ENCODE data around the gene SCD5. TPM values are rescaled to one million over a fixed set of nuclear protein-coding genes. Genes with fewer than 3 reads are reported as not detected.

SCD5 gene
- total RNA-seq, 1 donor from 2014 or later, result 27.2 TPM

DNA sequence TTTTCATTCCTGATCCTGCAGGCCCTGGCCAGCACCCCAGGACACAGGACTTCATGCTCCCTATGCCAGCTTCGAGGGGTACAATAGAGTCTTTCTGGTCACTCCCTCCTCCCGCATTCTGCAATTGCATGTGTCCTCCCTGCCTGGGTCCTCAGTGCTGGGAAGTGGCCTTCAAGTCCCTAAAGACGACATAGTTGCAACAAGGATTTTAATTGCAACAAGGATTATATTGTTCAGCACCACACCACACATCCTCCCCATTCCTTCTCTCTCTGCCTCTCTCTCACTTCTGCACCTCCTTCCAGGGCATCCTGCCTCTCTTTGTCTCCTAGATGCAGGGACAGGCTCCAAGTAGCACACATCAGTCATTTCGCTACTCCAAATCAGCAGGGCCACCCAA is 25.5 kb downstream of the SCD5 start:
- no peak for DNase-seq (ENCODE audit: low spot score)

DNA sequence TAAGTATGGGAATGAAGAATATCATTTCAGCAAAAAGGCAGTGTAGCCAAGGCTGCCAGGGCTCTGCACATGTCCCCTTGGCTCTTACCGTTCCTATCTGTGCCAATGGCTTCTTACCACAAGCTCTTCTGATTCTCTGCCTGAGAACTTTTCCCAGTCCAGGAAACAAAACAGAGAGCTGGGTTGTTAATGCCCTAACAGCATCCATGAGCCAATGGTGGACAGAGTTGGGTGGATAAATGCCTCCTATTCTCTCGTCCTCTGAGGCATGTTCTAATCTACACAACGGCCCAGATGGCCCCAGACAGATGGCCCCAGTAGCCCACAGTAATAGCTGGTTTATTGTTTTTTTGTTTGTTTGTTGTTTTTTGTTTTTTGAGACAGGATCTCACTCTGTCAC is 28.0 kb downstream of the SCD5 start:
- no peak for DNase-seq (ENCODE audit: low spot score)

DNA sequence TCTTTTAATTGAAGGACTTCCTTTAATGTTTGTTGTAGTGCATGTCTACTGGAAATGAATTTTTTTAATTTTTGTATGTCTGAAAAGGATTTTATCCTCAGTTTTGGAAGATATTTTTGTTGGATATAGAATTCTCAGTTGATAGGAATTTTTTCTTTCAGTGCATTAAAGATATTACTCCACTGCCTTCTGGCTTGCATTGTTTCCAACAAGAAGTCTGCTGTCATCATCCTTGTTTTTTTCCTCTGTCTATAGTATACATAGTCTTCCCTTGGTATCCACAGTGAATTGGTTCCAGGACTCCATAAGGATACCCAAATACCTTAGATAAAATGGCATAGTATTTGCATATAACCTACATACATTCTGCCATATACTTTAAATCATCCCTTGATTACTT is 33.5 kb downstream of the SCD5 start:
- no peak for DNase-seq (ENCODE audit: low spot score)

DNA sequence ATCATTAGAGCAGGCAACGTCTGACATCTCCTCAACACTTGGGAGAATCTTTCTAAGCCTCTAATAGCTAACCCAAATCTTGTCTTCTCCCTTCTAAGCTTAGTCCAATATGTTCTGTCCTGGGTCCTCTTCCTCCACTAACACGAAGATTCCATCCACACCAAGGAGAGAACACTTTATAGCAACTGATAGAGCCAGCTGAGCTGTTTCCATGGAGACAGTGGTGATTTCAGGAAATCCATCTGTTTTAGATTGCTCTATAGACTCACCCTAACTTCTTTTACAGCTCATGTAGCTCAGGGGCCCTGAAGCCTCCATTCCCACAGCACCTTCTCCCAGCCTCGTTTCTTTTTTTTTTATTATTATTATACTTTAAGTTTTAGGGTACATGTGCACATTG is 37.4 kb downstream of the SCD5 start:
- peak; percentile 51 for DNase-seq (ENCODE audit: low spot score)

DNA sequence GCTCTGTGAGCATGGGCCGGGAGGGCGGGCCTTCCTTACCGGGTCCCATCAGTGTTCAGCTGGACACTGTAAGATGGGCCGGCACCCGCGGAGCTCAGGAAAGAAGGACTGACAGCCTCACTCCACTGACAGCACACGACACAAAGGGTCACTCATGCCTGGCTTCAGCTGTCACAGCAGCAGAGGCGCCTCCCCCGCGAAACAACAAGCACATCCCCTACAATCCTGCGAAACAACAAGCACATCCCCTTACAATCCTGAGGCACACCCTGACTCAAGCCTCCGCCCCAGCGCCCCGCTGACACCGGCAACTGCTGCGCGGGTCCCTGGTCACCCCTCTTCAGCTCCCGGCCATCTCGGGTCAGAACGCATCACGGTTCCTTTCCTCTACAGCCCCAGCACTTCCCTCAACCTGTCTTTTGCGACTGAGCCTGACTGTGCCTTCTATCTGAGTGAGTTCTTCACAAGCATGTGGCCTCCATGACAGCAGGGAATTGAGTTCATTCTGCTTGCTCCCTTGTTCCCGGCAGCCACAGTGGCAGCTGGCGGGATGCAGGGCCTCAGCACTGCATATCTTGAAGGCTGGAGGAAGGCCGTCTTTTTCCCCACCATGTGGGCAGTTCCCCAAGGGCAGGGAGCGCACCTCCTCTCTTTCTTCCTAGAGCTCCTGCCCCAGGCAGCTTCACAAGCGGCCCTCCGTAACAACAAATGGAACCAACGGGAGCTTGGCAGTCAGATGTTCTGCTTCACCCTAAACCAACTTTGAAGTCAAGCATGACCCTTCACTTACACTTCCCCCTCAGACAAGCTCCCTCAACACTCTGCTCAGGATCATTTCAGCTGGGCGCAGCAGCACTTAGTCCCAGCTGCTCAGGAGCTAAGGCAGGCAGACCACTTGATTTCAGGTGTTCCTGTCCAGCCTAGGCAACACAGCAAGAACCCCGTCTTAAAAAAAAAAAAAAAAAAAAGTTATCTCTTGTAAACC is 39.6 kb downstream of the SCD5 start:
- DNase-seq (ENCODE audit: low spot score), result no peak

DNA sequence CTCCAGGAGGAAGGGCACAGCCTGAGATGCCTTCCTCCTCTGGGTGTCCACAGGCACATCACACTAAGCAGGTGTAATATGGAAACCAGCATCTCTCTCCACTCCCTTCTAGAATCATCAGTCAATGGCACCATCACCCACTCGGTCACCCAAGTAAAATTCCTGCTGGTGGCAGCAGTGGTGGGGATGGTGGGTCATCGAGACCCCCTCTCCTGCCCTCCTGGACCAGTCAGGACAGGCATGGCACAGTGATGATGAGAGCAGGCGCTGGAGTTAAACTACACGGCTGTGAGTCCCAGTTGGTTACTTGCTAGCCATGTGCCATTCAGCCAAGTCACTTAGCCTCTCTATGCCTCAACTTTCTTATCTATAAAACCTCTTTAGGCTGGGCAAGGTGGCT is 42.5 kb downstream of the SCD5 start:
- DNase-seq (ENCODE audit: low spot score), result no peak

DNA sequence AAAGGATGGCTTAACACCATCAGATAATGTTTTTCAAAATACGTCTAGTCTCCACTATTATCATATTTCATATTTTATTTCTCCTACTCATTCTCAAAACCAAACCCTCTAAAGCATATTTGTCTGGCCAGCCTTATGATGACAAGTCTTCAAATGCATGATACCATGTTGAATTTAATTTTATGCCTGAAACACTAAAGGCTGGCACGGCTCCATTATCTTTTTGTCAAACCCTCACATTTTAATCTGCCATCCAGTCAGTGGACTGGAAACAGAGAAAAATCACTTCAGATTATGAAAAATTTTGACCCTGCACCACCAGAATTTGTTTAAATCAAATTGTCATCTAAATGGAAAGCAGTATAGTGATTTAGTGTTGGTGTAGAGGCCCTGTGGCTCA is 42.9 kb downstream of the SCD5 start:
- no peak for DNase-seq (ENCODE audit: low spot score)

DNA sequence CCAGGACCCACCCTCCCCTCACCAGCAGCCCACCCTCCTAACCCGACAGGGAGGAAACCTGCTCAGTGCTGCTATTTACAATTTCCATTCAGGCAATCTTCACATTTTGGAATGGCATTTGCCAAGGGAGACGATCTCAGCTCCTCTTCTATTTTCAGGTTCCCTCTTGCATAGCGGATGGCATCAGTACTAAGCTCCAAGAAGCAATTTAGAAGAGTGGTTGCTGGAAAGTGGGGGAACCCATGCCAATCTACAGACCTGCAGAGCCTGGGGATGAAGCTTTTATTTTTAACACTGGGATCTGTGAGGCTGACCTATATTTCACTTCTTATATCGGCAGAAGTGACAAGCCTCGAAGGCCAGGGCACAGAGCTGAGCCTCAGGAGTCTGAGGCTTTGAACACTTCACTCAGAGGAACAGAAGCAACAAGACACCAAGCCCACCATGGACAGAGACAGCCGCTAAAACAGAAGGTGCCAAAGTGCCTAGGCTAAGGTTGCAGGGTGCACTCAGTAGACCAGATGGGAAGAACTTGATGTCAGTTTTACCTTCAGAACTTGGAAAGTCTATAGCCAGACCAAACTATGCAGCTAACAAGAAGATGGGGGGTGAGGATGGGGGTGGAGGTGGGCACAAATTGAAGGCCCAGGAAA is 44.0 kb downstream of the SCD5 start:
- no peak for DNase-seq (ENCODE audit: low spot score)

DNA sequence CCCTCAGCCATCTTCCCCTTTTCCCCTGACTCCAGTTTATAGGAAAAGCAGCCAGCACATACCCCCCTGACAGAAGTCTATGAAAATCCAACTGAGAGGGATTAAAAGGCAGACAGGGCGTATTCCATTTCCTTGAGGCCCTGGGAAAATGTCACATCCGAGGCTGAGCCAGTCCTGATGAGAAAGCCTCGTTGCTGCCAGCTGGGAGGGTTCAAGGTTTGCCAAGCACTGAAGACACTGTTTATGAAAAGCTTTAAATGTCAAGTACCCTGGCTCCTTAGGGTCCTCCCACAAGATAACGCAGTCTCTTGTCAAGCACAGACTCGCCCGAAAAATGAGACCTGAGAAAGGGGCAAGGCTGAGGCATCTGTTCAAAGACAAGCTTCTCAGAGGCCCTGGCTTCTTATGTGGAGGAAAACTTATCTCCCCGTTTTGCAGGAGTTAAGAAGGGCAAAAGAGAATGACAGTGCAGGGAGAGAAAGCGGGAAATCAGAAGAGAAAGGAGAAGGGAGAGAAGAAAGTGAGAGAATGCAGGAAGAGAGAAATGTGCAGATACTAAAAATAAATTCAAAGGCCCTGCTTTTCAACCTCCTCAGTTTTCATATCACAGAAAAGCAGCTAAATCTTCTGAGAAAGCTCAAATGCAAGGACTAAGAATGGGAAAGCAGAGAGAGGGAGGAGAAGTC is 44.7 kb downstream of the SCD5 start:
- peak; percentile 94 for DNase-seq (ENCODE audit: low spot score)

DNA sequence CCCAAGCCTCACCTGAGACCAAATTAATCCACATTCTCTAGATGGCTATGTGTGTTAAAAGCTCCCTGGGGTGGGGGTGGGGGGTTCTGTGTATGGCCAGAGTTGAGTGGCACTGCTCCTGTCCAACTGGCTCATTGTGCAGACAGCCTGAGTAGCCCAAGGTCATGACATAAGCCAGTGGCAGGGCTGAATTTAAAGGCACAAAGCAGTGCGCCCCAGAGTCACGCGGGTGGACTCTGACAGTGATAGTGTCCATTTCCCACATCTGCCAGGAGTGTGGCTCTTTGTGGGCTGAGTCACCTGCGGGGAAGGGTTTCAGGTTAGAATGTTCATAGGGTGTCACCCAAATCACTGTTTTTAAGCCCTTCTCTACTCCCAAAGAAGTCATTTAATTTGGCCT is 45.4 kb downstream of the SCD5 start:
- no peak for DNase-seq (ENCODE audit: low spot score)

DNA sequence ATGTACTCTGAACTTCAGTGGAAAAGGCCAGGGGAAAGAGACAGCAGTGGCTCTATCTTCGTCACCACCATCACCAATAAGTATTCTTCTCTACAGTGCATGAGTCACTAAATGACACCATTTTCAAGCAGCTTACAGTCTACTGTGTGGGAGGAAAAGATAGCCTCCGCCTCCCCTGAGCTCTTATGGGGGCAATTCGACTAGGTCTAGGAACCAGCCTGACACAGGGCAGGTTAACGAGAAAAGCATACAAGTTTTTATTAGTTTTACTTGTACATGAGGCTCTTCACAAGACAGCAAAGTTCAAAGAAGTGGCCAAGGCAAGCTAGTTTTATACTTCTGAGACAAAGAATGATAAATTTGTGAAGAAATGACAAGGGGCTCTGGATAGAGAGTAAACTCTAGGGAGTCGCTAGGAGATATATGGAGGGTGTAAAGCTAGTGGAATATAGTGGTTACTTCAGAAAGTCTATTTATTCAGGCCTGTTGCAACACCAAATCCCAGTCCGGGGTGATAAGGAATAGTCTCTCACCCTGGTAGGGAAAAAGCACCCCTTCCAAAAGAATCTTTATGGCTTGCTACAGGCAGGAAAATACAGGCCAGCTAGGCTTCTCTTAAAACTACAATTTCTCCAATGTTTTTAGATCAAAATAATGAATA is 49.7 kb downstream of the SCD5 start:
- peak; percentile 67 for DNase-seq (ENCODE audit: low spot score)

DNA sequence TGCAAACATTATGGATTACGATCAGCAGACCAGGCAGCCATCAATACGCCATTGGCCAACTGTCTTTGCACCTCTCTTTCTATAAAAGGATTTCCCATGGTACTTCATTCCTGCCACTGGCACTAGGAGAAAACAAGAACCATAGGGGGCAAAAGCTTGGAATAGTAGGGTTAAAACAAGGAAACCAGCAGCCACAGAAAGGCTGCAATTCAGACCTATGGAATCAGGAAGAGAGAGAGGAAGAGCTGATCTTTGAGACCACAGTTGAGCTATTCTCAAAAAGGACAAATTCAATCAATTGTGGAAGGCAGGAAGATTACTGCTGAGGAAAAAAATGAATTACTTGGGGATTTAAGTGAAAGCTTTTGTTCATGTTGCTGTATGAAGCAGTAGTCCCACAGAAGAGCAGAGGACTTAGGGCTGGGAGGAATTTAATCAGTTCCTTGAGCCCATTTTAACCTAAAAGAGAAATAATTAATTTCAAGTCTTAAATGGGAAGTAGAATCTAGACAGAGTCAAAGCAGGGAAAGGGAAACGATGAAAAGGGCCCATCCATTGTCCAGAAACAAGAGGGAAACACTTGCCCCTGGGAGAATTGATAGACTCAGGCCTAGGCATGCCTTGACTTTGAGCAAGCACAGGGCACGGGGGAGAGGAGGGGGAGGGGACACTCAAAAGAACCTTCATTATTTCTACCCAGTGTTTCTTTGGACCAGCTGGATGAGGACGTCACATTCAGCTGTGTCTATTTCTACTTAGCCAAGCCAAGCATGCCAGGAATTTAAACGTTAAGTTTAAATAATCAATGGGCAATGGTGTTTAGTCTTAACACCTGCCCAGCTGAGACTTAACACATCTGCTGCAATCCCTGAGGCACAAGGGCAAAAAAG is 50.7 kb downstream of the SCD5 start:
- DNase-seq (ENCODE audit: low spot score), result peak; percentile 19

DNA sequence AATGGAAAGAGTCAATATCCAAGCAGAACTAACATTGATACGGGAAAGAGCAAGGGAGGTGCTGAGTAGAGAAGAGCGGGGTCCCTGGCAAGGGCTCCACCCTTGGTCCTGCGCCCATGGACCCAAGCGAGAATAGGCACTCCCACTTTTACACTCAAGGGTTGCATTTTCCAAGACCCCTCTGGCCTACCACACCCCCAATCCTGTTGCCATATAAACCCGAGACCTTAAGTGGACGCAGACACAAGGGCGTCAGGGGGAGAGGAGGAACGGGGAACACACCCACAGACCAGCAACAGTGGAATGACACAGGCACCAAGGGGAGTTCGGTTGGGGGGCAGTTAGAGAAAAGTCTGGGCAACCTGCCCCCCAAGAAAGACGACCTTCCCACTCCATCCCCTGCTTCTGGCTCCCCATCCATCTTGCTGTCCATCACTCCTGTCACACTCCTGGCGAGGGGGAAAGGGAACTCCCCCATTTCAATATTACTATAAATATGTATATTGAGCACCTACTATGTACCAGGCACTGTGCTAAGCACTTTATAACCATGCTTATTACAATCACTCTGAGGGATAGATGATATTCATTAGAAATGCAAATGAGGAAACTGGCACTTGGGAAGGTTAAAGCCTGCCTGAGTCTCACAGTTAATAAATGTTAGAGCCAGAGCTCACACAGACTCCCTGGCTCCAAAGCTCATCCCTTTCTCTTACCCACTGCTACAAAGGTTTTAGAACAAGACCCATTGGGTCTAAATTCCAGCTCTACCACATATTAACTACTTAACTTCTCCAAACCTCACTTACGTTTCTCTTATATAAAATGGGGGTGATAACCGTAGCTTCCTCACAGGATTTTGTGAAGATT is 51.7 kb downstream of the SCD5 start:
- DNase-seq (ENCODE audit: low spot score), result no peak

DNA sequence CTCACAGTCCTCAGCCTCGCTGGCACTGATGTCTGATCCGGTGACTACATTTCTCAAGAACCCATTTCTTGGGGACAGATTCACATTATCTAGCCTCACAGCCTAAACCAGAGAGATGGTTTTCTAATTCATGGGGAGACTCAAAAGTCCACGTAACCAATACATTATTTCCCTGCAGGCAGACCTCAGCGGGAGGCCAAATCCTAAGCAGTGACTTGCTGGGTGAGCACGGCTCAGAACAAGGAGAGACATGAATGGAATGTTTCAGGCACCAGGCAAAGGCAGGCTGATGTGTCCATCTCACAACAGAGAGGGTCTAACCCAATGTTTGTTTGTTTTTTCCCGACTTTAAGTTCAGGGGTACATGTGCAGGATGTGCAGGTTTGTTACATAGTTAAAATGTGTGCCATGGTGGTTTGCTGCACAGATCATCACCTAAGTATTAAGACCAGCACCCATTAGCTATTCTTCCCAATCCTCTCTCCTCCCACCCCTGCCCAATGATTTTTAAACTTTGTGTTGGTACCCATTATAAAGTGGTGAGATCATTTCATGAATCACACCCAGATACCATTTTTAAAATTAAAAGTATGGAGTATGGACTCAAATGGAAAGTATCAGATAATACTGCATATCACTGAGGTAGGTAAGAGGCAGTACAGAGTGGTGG is 53.3 kb downstream of the SCD5 start:
- DNase-seq (ENCODE audit: low spot score), result peak; percentile 47

DNA sequence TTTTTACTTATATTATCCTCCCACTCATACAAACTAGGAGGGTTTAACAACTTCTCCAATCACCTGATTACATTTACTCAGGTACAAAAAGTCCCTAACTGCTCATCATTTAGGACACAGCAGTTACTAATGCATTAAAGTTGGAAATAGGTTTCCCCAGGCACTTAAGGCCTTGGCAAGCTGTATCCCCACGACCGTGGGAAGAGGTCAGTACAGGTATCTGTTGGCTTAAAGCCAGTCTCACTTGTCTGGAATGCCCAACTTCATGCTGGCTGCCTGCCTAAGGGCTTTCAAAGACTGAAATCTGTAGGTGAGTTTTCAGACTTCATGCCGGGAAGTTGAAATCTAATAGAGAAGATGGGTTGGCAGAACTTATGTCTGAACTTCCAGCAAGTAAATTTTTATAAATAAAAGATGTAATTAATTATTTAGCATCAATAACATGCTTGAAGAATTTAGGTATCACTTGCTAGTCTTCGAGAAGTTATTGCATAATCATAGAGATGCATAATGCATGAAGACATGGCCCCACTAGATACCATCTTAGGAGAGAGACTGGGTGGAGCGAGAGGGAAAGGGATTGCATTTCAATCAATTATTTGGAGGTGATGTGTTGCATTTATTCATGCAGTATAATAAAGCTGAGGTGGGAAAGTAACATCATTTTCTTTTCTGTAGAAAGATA is 54.2 kb downstream of the SCD5 start:
- DNase-seq (ENCODE audit: low spot score), result peak; percentile 62

DNA sequence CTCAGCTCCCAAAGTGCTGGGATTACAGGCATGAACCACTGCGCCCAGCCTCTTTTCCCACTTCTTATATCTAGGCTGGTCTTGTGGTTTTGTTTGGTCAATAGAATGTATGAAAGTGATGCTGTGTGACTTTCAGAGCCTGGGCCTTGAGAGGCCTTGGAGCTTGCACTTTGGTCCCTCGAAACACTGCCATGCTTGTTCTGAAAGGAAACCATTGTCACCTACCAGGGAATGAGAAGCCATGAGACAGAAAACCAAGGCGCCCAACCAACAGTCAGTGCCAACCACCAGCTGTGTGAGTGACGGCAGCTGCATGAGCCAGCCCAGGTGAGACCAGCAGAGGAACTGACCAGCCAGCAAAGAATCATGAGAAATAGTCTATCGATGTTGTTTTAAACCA is 57.4 kb downstream of the SCD5 start:
- DNase-seq (ENCODE audit: low spot score), result no peak

DNA sequence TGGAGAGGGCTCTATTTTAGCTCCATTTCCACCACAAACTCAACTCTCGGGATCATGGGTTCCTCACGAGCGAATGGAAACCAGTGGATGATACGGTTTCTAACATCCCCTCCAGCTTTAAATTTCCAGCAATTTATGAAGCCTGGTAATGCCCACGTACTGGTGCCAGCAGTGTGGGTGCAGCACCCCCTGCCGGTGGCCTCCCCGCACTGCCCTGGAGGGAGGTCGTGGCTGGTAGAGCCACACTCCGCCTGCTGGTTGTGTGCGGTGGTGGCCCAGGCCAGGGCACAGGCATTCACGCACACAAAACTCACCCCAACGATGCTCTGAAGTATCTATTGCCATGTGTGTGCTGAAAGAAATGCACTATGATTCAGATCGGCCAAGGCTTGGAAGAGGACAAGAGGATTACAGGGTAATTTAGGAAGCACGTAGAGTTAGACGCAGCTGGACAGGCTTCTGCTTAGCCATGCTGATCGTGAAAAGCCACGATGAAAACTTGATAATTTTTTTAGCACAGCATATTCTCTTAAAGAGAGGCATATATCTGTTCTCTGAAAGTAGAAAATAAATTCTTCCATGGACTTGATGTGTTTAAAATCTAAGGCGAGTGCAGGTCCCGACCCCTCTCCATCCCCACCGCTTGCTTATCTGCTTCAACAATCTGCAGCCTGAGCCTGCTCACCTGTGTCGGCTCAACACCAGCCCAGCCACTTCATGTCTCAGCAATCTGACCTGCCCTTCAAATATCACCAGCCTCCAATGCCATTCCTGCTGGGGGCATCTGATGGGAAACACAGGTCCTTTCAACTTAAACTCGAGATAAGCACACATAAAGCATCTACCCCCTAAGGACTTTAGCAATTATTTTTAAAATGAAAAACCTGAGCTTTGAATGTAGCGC is 59.1 kb downstream of the SCD5 start:
- peak; percentile 29 for DNase-seq (ENCODE audit: low spot score)

DNA sequence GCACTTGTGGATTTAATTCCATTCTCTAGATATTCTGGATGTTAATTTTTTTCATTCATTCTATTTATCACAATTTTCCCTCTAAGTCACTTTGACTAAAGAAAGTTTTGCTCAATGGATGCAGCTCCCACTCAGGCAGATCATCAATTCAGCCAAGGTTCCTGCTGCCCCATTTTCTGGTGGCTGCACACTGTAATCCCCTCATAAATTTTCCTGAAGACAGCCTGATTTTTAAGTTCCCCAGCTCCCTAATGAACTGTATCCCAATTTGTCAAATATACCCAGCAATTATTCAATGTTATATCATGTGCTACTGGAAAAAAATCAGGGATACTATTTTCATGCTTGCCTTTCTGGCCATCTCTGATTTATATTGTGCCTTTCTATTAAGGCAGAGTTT is 61.2 kb downstream of the SCD5 start:
- DNase-seq (ENCODE audit: low spot score), result no peak

Data from umbilical cord (tissue), 2 donors.